Sigmoid colon (tissue), 7 donors: Measurements from ENCODE around the gene NAA25. TPM values are rescaled to one million over a fixed set of nuclear protein-coding genes. Genes with fewer than 3 reads are reported as not detected.

Source experiments
- DNase-seq: peaks from one replicate; pipeline ENCODE4 v3.0.0-alpha.2; 2019
- H3K27ac ChIP-seq, 4 donors: fragments of 200-600 bp; sonication (generic); one replicate each; pipeline ENCODE4 v1.5.1; 2016 to 2019; ENCODE audit warnings: mild to moderate bottlenecking in 1 of 4
- H3K27me3 ChIP-seq, 3 donors: fragments of 200-600 bp; sonication (generic); one replicate each; pipeline ENCODE4 v1.5.1; 2019; ENCODE audit warnings: mild to moderate bottlenecking in 1 of 3
- H3K36me3 ChIP-seq, 4 donors: fragments of 200-600 bp; sonication (generic); one replicate each; pipeline ENCODE4 v1.5.1; 2016 to 2019
- H3K4me1 ChIP-seq, 4 donors: fragments of 200-600 bp; sonication (generic); one replicate each; pipeline ENCODE4 v1.5.1; 2017 to 2019
- H3K4me3 ChIP-seq, 4 donors: fragments of 200-600 bp; sonication (generic); one replicate each; pipeline ENCODE4 v1.5.1; 2017 to 2019; ENCODE audit warnings: mild to moderate bottlenecking in 2 of 4, moderate library complexity in 1 of 4
- H3K9me3 ChIP-seq, 4 donors: fragments of 200-600 bp in 3 of 4; sonication (generic) in 3 of 4; one replicate each; pipeline versions ENCODE4 v1.5.1 to v1.6.1; 2013 to 2019
- CTCF ChIP-seq, 4 experiments: fragments of 450-650 bp in 3 of 4; fragments of 200-600 bp in 1 of 4; IDR thresholded peaks; one replicate each; pipeline ENCODE4 v1.5.1; 2016 to 2019; ENCODE audit warnings: antibody characterized with exemption in 4 of 4, mild to moderate bottlenecking in 3 of 4, moderate library complexity in 2 of 4
- EP300 ChIP-seq, 4 donors: sonication (generic); formaldehyde crosslinking; IDR thresholded peaks; one replicate each; pipeline ENCODE4 v1.6.1; 2017; ENCODE audit warnings: antibody characterized with exemption in 4 of 4
- POLR2A ChIP-seq, 2 donors: fragments of 450-650 bp; IDR thresholded peaks; one replicate each; pipeline ENCODE4 v1.6.1; 2016; ENCODE audit warnings: antibody characterized with exemption in 2 of 2, mild to moderate bottlenecking in 2 of 2, moderate library complexity in 2 of 2
- POLR2AphosphoS5 ChIP-seq, 4 donors: sonication (generic); formaldehyde crosslinking; IDR thresholded peaks; one replicate each; pipeline ENCODE4 v1.6.1; 2017; ENCODE audit warnings: antibody characterized with exemption in 4 of 4
- WGBS, 2 donors: extraction: QIAGEN DNeasy Blood & Tissue Kit; methylation state at CpG; one replicate each; pipeline ENCODE4 v1.1.7; 2013; 5-methylcytosine and 5-hydroxymethylcytosine counted together
- intact Hi-C: fragments of 100-400 bp; cut with DNase I; formaldehyde crosslinking; loops from one replicate; pipeline ENCODE4 v1.15.1; 2023
- polyA plus RNA-seq, 3 donors: library from polyadenylated mRNA; stranded (reverse); fragments of 200-250 nt; gene quantifications; one replicate each; pipeline ENCODE4 v1.2.3, GENCODE V29; 2013
- total RNA-seq, 4 donors: library from RNA; depleted of rRNA; stranded (reverse); fragments of >200 nt; gene quantifications; one replicate each; pipeline ENCODE4 v1.1.0, GENCODE V29; 2016
- donor health status: healthy with polysubstance abuse.
- donor health status: Bipolar disorder and iron deficiency.
- donor health status: healthy.

The NAA25 gene
- total and polyA plus RNA-seq, 7 donors: 0.60 to 26.6 (median 21.6) TPM

- Histone ChIP-seq H3K27ac (no peak overlapping the region), H3K4me1 (no peaks in the 10 kb centered on the region), H3K9me3 (no peaks in the 10 kb centered on the region), H3K27me3 (no peaks in the 10 kb centered on the region), H3K4me3 (no peak overlapping the region), H3K36me3 (peaks cover 0 to 6% (median 0%) of the 10 kb centered on the region in 4 donors)
- 54 to 75% methylated on average over 2 of the region's 2 CpGs for WGBS, 2 donors
- no peak for DNase-seq
- intact Hi-C loops: no loop called here
- TF ChIP-seq CTCF (IDR thresholded peaks at IDR 0.05) (no peak), POLR2AphosphoS5 (IDR thresholded peaks at IDR 0.05) (no peak), POLR2A (IDR thresholded peaks at IDR 0.05) (no peak), EP300 (IDR thresholded peaks at IDR 0.05) (no peak)
Measured at GRCh38 chr12:111993292-111994150, 115.1 kb downstream of the NAA25 start.

- Histone ChIP-seq H3K27me3 (no peaks in the 10 kb centered on the region), H3K27ac (no peak overlapping the region), H3K9me3 (no peaks in the 10 kb centered on the region), H3K4me1 (no peaks in the 10 kb centered on the region), H3K4me3 (no peak overlapping the region), H3K36me3 (peaks cover 0 to 6% (median 0%) of the 10 kb centered on the region in 4 donors)
- 62 to 79% methylated on average over 6 of the region's 6 CpGs for WGBS, 2 donors
- TF ChIP-seq POLR2A (IDR thresholded peaks at IDR 0.05) (no peak), EP300 (IDR thresholded peaks at IDR 0.05) (no peak), POLR2AphosphoS5 (IDR thresholded peaks at IDR 0.05) (no peak), CTCF (IDR thresholded peaks at IDR 0.05) (no peak)
- intact Hi-C loops: no loop called here
- DNase-seq: no peak
Measured at GRCh38 chr12:111992464-111992863, 116.1 kb downstream of the NAA25 start.

- Histone ChIP-seq H3K4me1 (no peaks in the 10 kb centered on the region), H3K4me3 (no peak overlapping the region), H3K9me3 (no peaks in the 10 kb centered on the region), H3K36me3 (peaks cover 0 to 6% (median 0%) of the 10 kb centered on the region in 4 donors), H3K27ac (no peak overlapping the region), H3K27me3 (no peaks in the 10 kb centered on the region)
- intact Hi-C loops: no loop called here
- no peak for DNase-seq
- 73 to 92% methylated on average over 4 of the region's 4 CpGs for WGBS, 2 donors
- TF ChIP-seq CTCF (IDR thresholded peaks at IDR 0.05) (no peak), EP300 (IDR thresholded peaks at IDR 0.05) (no peak), POLR2A (IDR thresholded peaks at IDR 0.05) (no peak)
Measured at GRCh38 chr12:111991946-111992345, 116.6 kb downstream of the NAA25 start.

GRCh38 chr12:111991535-111991934, 117.0 kb downstream of the NAA25 start:
- Histone ChIP-seq H3K36me3 (peaks cover 0 to 6% (median 0%) of the 10 kb centered on the region in 4 donors), H3K9me3 (no peaks in the 10 kb centered on the region), H3K27me3 (no peaks in the 10 kb centered on the region), H3K4me1 (no peaks in the 10 kb centered on the region), H3K27ac (no peak overlapping the region), H3K4me3 (no peak overlapping the region)
- DNase-seq: no peak
- WGBS, 2 donors: 91 to 93% methylated on average over 2 of the region's 2 CpGs
- intact Hi-C loops: no loop called here
- TF ChIP-seq EP300 (IDR thresholded peaks at IDR 0.05) (no peak), POLR2A (IDR thresholded peaks at IDR 0.05) (no peak), POLR2AphosphoS5 (IDR thresholded peaks at IDR 0.05) (no peak), CTCF (IDR thresholded peaks at IDR 0.05) (no peak)
